DND-41 (cell line): ENCODE results near the gene MRTFA.

Source experiments
- ATAC-seq: fragments of 200-7000 bp; cut with Tn5 transposase; 3 replicates; pipeline ENCODE4 v1.9.1; 2021; ENCODE audit warnings: low read depth; ENCODE audit not compliant: insufficient read depth
- DNase-seq: peaks from one replicate; pipeline ENCODE4 v3.0.0-alpha.2; 2020
- H2AFZ ChIP-seq: 2 replicates; pipeline ENCODE4 v1.6.0; 2012; ENCODE audit warnings: low read depth, low read length
- H3K27ac ChIP-seq: 2 replicates; pipeline ENCODE4 v1.5.1; 2012; ENCODE audit warnings: low read length, inconsistent platforms
- H3K27me3 ChIP-seq: fragments of 200-600 bp; sonication (generic); 2 replicates; pipeline ENCODE4 v1.6.0; 2012; ENCODE audit warnings: low read length, mild to moderate bottlenecking, inconsistent platforms; ENCODE audit not compliant: insufficient read depth, poor library complexity
- H3K36me3 ChIP-seq: 2 replicates; pipeline ENCODE4 v1.5.1; 2012; ENCODE audit warnings: low read length, inconsistent platforms; ENCODE audit not compliant: insufficient read depth
- H3K4me1 ChIP-seq: 2 replicates; pipeline ENCODE4 v1.5.1; 2012; ENCODE audit warnings: mild to moderate bottlenecking, low read length; ENCODE audit not compliant: insufficient read depth
- H3K4me2 ChIP-seq: 2 replicates; pipeline ENCODE4 v1.6.0; 2012; ENCODE audit warnings: mild to moderate bottlenecking, moderate library complexity, low read length, inconsistent platforms; ENCODE audit not compliant: insufficient read depth
- H3K4me3 ChIP-seq, 2 experiments: fragments of 200-600 bp in 1 of 2; shearing (Covaris generic) in 1 of 2; 2 replicates each; pipeline ENCODE4 v1.5.1; 2012 to 2016; ENCODE audit warnings: inconsistent platforms in 2 of 2, low read length in 2 of 2, mild to moderate bottlenecking in 2 of 2, low read depth in 1 of 2, moderate library complexity in 1 of 2
- H3K79me2 ChIP-seq: 2 replicates; pipeline ENCODE4 v1.6.0; 2012; ENCODE audit warnings: low read length, inconsistent platforms; ENCODE audit not compliant: insufficient read depth
- H3K9ac ChIP-seq: 2 replicates; pipeline ENCODE4 v1.6.0; 2012; ENCODE audit warnings: low read depth, mild to moderate bottlenecking, inconsistent platforms, low read length, moderate library complexity
- H3K9me3 ChIP-seq: 2 replicates; pipeline ENCODE4 v1.5.1; 2012; ENCODE audit warnings: low read length, moderate library complexity, mild to moderate bottlenecking, inconsistent platforms; ENCODE audit not compliant: insufficient read depth, severe bottlenecking
- H4K20me1 ChIP-seq: 2 replicates; pipeline ENCODE4 v1.6.0; 2012; ENCODE audit warnings: low read length; ENCODE audit not compliant: insufficient read depth
- EZH2 ChIP-seq: IDR thresholded peaks from 3 replicates; pipeline ENCODE4 v1.6.1; 2012; ENCODE audit warnings: borderline replicate concordance, low read depth, mild to moderate bottlenecking, moderate library complexity, low read length, inconsistent platforms; ENCODE audit not compliant: severe bottlenecking
- TF ChIP-seq, protein P1 (sequence below): IDR thresholded peaks from 2 replicates; pipeline ENCODE4 v1.5.1; 2012; ENCODE audit warnings: borderline replicate concordance, low read length, moderate library complexity, mild to moderate bottlenecking; ENCODE audit not compliant: poor library complexity, severe bottlenecking; ENCODE audit errors: extremely low read depth

MRTFA gene

DNA sequence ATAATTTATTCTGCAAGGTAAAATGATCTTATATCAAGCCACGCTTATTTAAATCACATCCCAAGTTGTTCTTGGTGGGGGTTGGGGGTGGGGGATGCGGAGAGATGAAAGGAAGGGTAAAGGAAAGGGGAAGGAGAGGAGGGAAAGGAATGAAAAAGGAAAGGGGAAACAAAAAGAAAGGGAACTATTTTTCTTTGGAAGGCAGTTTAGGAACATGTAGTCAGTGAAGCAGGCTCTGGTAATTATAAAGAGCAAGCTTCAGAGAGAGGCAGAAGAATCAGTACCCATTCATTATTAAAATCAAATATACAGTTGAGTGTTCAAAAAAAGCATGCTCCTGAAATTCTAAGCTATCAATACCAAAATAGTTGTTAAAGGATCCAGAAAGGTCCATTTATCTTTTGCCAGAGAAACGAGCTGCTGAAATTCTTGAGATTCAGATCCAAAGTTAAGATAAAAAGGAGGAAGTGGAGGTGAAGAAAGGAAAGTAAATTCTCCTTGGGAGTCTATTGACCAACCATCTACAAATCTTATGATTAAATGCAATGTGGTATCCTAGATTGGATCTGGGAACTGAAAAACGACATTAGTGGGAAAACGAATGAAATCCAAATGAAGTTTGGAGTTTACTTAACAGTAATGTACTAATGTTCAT, 158.7 kb downstream of the MRTFA start:
- H3K36me3 ChIP-seq, result peaks cover 3% of the 10 kb centered on the region; the same call in 1 of the 2 replicates
- no peak overlapping the region for H3K4me3 ChIP-seq
- H3K4me1 ChIP-seq, result no peaks in the 10 kb centered on the region
- no peaks in the 10 kb centered on the region; the same call in 1 of the 2 replicates for H4K20me1 ChIP-seq
- no peaks in the 10 kb centered on the region for H3K9me3 ChIP-seq
- no peak for DNase-seq
- no peak for ATAC-seq
- no peak overlapping the region for H3K27ac ChIP-seq
- TF ChIP-seq, protein P1, sequence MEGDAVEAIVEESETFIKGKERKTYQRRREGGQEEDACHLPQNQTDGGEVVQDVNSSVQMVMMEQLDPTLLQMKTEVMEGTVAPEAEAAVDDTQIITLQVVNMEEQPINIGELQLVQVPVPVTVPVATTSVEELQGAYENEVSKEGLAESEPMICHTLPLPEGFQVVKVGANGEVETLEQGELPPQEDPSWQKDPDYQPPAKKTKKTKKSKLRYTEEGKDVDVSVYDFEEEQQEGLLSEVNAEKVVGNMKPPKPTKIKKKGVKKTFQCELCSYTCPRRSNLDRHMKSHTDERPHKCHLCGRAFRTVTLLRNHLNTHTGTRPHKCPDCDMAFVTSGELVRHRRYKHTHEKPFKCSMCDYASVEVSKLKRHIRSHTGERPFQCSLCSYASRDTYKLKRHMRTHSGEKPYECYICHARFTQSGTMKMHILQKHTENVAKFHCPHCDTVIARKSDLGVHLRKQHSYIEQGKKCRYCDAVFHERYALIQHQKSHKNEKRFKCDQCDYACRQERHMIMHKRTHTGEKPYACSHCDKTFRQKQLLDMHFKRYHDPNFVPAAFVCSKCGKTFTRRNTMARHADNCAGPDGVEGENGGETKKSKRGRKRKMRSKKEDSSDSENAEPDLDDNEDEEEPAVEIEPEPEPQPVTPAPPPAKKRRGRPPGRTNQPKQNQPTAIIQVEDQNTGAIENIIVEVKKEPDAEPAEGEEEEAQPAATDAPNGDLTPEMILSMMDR, result no peak
- TF ChIP-seq EZH2, result no peak
- no peak overlapping the region for H2AFZ ChIP-seq
- no peak overlapping the region for H3K9ac ChIP-seq
- H3K27me3 ChIP-seq, result no peaks in the 10 kb centered on the region
- H3K4me2 ChIP-seq, result no peak overlapping the region
- peaks cover 8% of the 10 kb centered on the region; the same call in 1 of the 2 replicates for H3K79me2 ChIP-seq

DNA sequence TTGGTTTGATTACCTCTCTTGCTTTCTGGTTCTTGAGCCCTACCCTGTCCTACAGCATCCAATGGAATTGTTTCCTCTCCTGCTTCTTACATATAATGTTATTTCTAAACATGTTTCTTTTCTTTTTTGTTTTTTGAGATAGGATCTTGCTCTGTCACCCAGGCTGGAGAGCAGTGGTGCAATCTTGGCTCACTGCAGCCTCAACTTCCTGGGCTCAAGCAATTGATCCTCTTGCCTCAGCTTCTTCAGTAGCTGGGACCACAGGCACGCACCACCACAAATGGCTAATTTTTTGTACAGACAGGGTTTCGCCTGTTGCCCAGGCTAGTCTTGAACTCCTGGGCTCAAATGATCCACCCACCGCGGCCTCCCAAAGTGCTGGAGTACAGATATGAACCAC, 160.2 kb downstream of the MRTFA start:
- Histone ChIP-seq H3K4me2 (no peak overlapping the region), H4K20me1 (no peaks in the 10 kb centered on the region; the same call in 1 of the 2 replicates), H3K9me3 (no peaks in the 10 kb centered on the region), H3K4me1 (no peaks in the 10 kb centered on the region), H3K4me3 (no peak overlapping the region), H3K27ac (no peak overlapping the region), H3K79me2 (peaks cover 8% of the 10 kb centered on the region; the same call in 1 of the 2 replicates), H3K36me3 (peaks cover 3% of the 10 kb centered on the region; the same call in 1 of the 2 replicates), H3K9ac (no peak overlapping the region), H2AFZ (no peak overlapping the region), H3K27me3 (no peaks in the 10 kb centered on the region)
- TF ChIP-seq EZH2, result no peak
- TF ChIP-seq, protein P1, result no peak
- ATAC-seq (no peak), DNase-seq (no peak)

DNA sequence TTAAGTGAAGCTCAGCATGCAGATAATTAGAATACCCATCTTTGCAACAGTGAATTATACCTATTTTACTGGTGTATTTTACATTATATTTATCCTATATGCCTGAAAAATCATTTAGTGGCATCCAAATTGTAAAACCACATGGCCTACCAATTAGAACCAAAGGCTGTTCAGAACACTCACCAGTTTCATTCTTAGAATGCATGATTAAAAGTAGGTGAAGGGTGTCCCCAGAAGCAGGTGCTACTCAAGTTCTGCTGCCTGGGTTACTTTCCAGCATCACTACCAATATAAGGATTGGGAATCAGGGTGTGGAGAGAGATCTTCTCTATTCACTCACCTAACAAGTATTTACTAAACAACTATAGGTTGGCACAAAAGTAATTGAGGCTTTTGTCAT, 162.8 kb downstream of the MRTFA start:
- Histone ChIP-seq H3K27me3 (no peaks in the 10 kb centered on the region), H3K4me2 (no peak overlapping the region), H3K79me2 (peaks cover 3% of the 10 kb centered on the region; the same call in 1 of the 2 replicates), H3K9me3 (no peaks in the 10 kb centered on the region), H3K36me3 (0 out of 2 replicates have a peak, but pooled peaks cover 3% of the 10 kb centered on the region), H3K4me3 (no peak overlapping the region), H3K9ac (no peak overlapping the region), H4K20me1 (no peaks in the 10 kb centered on the region; the same call in 1 of the 2 replicates), H2AFZ (no peak overlapping the region), H3K27ac (no peak overlapping the region), H3K4me1 (no peaks in the 10 kb centered on the region)
- TF ChIP-seq, protein P1, result no peak
- TF ChIP-seq EZH2, result no peak
- no peak for ATAC-seq
- no peak for DNase-seq
